Kidney glomerular epithelial cell (primary cell): ENCODE measurements around the gene RANBP10.
"Not testable (repeated sequence)": the region's sequence is repeated elsewhere in the genome, so short reads cannot be mapped to it uniquely, and the experiment has no call there.

Experiments used
- DNase-seq: peaks from one replicate; lab custom pipeline; 2025; lab: John Stamatoyannopoulos, UW

The RANBP10 gene

GRCh38 chr16:67806428-67807147 is at the start of gene RANBP10, which contains the start of gene TSNAXIP1:
Gene RANBP10, minus strand, starts transcription at chr16:67806560. Its CDS starts 24 bp downstream, at chr16:67806536.
Gene TSNAXIP1, plus strand, starts transcription at chr16:67806889. Its CDS starts 261 bp downstream, at chr16:67807150.
- peak; percentile 100 for DNase-seq

GRCh38 chr16:67855789-67856188 is 49.4 kb upstream of the RANBP10 start:
- no peak for DNase-seq

- DNase-seq: no peak
Observed at GRCh38 chr16:67853670-67854069, 47.3 kb upstream of the RANBP10 start.

- DNase-seq: no peak
Observed at GRCh38 chr16:67848118-67848517, 41.8 kb upstream of the RANBP10 start.

GRCh38 chr16:67847064-67847861 is 40.9 kb upstream of the RANBP10 start, which contains the start of gene CENPT:
Gene CENPT, minus strand, starts transcription at chr16:67847693. Its CDS starts 13,834 bp downstream, at chr16:67833859.
- DNase-seq: peak; percentile 68

GRCh38 chr16:67846320-67847063 is 40.1 kb upstream of the RANBP10 start, which contains the start of gene NUTF2:
Gene NUTF2, plus strand, starts transcription at chr16:67846933. Its CDS starts 18,198 bp downstream, at chr16:67865131.
- peak; percentile 87 for DNase-seq

- no peak for DNase-seq
Observed at GRCh38 chr16:67846063-67846319, 39.6 kb upstream of the RANBP10 start.

- no peak for DNase-seq
Observed at GRCh38 chr16:67845291-67846062, 39.1 kb upstream of the RANBP10 start.

- DNase-seq: peak; percentile 17
Observed at GRCh38 chr16:67844497-67844896, 38.1 kb upstream of the RANBP10 start.

GRCh38 chr16:67843343-67843765 is 37.0 kb upstream of the RANBP10 start:
- DNase-seq: no peak

GRCh38 chr16:67842509-67843342 is 36.4 kb upstream of the RANBP10 start:
- DNase-seq: peak; percentile 7

GRCh38 chr16:67841816-67842508 is 35.6 kb upstream of the RANBP10 start, which contains the start of gene THAP11:
Gene THAP11, plus strand, starts transcription at chr16:67842320. Its CDS starts 235 bp downstream, at chr16:67842555.
- DNase-seq: peak; percentile 92

GRCh38 chr16:67841198-67841815 is 34.9 kb upstream of the RANBP10 start:
- DNase-seq: no peak

GRCh38 chr16:67837811-67838210 is 31.5 kb upstream of the RANBP10 start:
- no peak for DNase-seq

GRCh38 chr16:67837190-67837589 is 30.8 kb upstream of the RANBP10 start:
- not testable (repeated sequence) for DNase-seq

- DNase-seq: no peak
Observed at GRCh38 chr16:67834242-67834614, 27.9 kb upstream of the RANBP10 start.

- DNase-seq: peak; percentile 81
Observed at GRCh38 chr16:67833415-67834241, 27.3 kb upstream of the RANBP10 start.

- peak; percentile 16 for DNase-seq
Observed at GRCh38 chr16:67833030-67833414, 26.7 kb upstream of the RANBP10 start.

- DNase-seq: no peak
Observed at GRCh38 chr16:67828651-67829050, 22.3 kb upstream of the RANBP10 start.
